Uterus (tissue), 2 donors: ENCODE measurements around the gene LDHAL6A.

Experiments
- CTCF ChIP-seq, 4 experiments: fragments of 200-600 bp in 2 of 4; fragments of 450-650 bp in 2 of 4; sonication (generic) in 2 of 4; IDR thresholded peaks; one replicate each; pipeline ENCODE4 v1.5.1; 2016 to 2019; ENCODE audit warnings: antibody characterized with exemption in 4 of 4, mild to moderate bottlenecking in 2 of 4, moderate library complexity in 1 of 4
- POLR2A ChIP-seq, 2 donors: fragments of 450-650 bp; IDR thresholded peaks; one replicate each; pipeline ENCODE4 v1.6.1; 2016; ENCODE audit warnings: antibody characterized with exemption in 2 of 2, mild to moderate bottlenecking in 1 of 2, moderate library complexity in 1 of 2

GRCh38 chr11:18492888-18493287 is 37.2 kb downstream of the LDHAL6A start:
- TF ChIP-seq CTCF (IDR thresholded peaks at IDR 0.05) = no peak
- TF ChIP-seq POLR2A (IDR thresholded peaks at IDR 0.05) = no peak
